OCI-LY1 (cell line): Measurements from ENCODE around the gene COMMD7.
"Not testable (repeated sequence)": the region's sequence is repeated elsewhere in the genome, so short reads cannot be mapped to it uniquely, and the experiment has no call there.

Source experiments
- CTCF ChIP-seq: fragments of 200-600 bp; sonication (generic), shearing (Covaris generic); IDR thresholded peaks from 2 replicates; pipeline ENCODE4 v1.5.1; 2017; ENCODE audit warnings: mild to moderate bottlenecking, antibody characterized with exemption, low read length, moderate library complexity, mixed read lengths
- EZH2 ChIP-seq: fragments of 200-600 bp; sonication (generic), shearing (Covaris generic); IDR thresholded peaks from 2 replicates; pipeline ENCODE4 v1.8.0; 2017; ENCODE audit warnings: borderline replicate concordance, mixed run types, mild to moderate bottlenecking, antibody characterized with exemption, low read length, moderate library complexity, mixed read lengths

- TF ChIP-seq CTCF, EZH2: not testable (repeated sequence)
Measured at GRCh38 chr20:32729334-32729733, 13.9 kb downstream of the COMMD7 start.
